NCI-H2171 (cell line): ENCODE results near the gene ZDHHC4.
A peak's percentile ranks its signal among the peaks of the same experiment; 100 is the strongest.

Experiments
- DNase-seq: peaks from one replicate; lab custom pipeline; 2025; lab: John Stamatoyannopoulos, UW

Gene ZDHHC4

GRCh38 chr7:6577369-6578113 is at the start of gene ZDHHC4:
Gene ZDHHC4 (plus strand): TSS chr7:6577454. CDS start chr7:6580562, 3,108 bp downstream.
- DNase-seq, result peak; percentile 89

DNA sequence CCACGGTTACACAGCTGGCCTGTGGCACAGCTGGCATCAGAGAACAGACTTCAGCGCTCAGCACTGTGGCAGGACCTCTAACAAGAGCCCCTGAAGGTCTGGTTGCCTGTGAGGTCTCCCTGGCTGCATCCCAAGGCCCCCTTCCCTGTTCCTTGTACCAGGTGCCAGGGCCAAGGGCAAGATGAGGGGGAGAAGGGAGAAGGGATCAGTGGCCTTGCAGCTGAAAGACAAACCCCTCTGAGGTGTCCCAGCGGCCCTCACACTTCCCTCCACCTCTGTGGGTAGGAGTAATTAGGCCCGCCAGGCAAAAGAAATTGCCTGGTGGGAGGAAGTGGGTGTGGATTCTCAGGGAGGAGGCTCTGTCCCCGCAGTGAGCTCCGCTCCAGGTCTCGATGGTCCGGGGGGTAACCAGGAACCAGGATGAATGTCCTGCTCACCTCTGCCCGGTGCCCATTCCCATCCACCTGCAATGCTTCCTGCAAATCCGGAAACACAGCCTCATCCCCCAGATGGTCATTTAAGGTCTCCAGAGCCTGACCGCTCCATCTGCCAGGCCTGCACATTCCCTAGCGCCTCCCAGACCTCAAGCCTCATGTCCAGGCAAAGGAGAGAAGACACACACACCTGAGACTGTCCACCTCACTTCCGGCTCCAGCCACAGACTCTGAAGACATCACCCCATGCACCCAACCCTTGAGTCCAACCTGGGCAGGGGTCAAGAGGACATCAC is 48.7 kb upstream of the ZDHHC4 start:
- DNase-seq, result no peak

DNA sequence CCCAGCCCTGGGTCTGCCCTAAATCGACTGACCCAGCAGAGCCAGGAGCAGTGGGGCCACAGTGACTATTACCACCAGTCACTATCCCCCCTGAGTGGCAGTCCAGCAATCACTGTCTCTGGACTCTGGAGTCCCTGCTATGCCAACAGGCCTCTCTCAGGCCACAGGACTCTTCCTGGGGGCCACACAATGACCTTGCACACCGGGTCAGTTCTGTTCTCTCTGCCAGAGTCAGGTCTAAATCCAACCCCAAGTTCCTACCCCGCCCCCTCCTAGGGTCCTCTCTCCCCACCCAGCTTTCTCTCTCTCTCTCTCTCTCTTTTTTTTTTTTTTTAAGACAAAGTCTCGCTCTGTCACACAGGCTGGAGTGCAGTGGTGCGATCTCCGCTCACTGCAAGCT is 47.6 kb upstream of the ZDHHC4 start:
- DNase-seq, result no peak

DNA sequence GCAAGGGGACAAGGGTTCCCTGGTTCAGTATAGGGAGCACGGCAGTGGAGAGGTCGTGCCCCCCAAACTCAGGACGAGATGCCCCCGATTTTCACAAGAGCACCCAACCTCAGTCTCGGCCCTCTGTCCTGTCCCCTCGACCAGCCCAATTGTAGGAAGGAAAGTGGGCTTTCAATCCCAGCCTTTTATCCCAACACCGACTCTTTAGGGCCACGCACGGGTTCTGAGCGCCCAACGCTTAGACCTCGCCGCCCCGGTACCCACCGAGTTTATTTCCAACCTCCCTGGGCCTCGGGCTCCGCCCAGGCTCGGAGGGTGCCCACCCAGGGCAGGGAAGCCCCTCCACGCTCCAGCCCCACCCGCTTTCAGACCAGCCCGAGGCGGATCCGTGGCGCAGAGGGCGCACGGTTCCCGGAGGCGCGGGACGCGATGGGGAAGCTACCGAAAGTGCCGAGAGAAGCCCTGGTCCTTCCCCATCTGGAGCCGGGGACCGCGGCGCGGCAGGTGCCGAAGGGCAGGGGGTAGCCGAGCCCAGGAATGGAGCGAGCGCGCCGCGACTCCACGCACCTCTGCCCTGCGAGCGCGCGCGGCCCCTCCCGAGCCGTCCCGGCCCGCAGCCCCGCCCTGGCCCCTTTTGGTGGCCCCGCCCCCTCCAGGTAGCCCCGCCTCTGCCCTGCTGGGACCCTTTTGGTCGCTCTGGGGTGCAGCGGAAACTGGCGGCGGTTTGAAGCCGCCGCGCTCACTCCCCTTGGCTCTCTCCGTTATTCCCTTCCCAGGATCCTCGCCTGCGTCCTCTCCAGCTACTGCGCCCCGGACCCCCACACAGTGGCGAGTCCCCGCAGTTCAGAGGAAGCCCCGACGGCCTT is 46.4 kb upstream of the ZDHHC4 start:
- peak; percentile 28 for DNase-seq

DNA sequence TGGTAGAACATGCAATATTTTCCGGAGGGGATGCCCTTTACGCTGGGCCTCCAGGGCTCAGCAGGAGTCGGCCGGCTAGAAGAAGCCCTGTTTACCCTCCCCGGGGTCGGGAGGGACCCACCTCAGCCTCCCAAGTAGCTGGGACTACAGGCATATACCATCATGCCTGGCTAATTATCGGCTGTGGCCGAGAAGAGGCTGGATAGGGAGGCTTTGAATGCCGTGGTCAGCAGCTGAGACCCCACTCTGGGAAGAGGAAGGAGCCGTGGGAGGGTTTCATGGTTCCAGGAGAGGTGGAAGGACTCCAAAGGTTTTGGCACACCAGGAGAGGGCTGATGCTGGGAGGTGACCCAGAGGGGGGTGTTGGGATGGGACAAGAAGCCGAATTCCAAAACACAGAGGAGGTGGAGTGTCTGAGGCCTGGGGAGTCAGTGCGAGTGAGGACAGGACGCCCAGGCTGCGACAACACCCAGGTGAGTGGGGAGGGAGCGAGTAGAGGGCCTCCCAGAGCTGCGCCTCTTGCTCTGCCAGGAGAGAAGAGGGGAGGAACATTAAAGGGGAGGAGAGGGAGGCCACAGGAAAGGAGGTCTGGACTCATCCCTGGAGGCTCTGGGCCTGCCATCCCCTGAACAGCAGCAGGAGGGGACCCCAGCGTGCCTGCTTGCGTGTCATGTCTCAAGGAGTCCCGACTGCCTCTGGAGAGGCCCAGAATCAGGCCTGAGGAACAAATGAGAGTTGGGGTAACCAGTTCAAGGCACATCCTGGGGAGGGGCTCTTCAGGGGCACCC is 45.6 kb upstream of the ZDHHC4 start:
- DNase-seq, result no peak

DNA sequence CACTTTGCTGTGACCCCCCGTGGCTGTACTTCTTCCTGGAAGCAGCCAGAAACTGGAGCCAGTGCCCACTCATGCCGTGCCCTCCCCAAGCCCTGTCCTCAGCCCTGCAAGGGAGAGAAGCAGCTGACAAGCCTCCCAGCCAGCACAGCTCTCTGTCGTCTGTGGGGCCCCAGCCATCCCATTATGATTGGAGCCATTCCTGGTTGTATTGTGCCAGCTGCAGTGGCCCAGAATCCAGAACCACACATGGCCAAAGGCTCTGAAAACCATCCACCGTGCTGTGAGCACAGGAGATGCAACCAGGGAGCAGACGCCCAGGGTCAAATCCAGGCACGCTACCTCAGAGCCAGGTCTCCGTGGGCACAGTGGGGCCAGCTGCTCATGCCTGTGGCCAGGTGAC is 44.7 kb upstream of the ZDHHC4 start:
- no peak for DNase-seq

DNA sequence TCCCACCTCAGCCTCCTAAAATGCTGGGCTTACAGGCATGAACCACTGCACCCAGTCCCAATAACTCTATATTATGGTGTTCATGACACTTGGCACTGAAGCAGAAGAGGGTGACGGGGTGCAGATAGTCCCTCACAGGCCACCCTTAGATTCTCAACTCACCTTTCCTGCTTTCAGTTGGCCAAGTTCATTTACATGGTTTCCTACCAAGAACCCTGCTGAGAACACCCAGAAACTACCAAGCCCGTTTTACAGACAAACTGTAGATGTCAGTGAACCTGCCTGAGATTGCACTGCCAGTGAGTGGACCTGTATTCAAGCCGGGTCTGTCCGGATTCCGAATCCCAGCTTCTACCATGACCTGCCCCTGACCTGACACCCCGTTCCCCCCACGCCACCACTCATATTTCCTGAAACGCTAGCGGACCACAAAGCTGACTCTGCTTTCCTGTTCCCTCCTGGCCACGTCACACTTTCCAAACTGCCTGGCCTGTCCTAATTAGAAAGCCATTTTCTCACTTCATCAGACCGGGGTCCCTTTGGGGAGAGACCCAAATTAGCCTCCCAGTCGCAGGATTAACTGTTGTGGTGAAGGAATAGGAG is 43.3 kb upstream of the ZDHHC4 start:
- no peak for DNase-seq

GRCh38 chr7:6536262-6537260 is 40.7 kb upstream of the ZDHHC4 start:
- peak; percentile 39 for DNase-seq

- DNase-seq, result no peak
Measured at GRCh38 chr7:6542368-6542767, 34.9 kb upstream of the ZDHHC4 start.

DNA sequence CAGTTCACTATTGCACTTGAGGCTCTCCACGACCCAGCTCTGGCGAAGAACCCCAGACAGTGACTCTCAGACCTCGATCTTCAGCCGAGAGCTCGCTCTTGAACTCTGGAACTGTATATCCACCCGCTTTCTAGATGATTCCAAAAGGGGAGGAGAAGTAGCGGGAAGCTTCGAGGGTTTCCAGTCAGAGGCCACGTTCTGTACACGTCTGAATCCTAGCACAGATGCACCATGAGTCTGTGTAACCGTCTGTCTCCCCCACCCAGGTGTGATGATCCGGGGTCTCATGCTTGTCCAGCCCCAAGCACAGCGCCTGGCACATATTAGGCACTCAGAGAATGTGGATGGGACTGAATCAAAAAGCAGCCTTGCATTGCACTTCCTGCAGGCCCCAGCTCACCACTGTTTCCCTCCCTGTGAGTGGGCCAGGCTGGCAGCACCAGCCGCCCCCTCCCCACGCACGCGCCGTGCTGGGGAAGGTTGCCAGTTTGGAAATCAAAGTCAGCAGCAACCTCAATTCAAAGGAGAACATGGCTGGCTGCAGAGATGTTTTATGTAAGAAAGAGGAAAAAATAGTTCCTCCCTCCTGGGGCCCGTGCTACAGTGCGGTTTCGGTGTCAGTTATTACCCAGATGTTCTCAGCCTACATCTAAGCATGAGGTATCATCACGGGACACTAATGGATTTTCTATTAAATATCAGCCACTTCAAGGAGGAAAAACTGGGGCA is 31.7 kb upstream of the ZDHHC4 start:
- no peak for DNase-seq

- no peak for DNase-seq
Measured at GRCh38 chr7:6546498-6547251, 30.6 kb upstream of the ZDHHC4 start.

DNA sequence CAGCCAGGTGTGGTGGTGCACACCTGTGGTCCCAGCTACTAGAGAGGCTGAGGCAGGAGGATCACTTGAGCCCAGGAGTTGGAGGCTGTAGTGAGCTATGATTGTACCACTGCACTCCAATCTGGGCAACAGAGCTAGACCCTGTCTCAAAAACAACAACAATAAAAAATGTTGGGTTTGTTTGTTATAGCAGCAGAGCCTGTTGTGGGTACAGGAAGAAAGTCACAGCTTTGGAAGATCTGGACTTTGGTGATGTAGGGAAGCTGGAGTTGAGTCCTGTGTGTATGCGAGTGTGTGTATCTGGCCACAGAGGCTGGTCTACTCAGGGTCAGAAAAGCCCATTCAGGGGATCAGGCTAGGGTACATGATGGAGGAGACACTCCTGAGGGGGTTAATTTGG is 29.9 kb upstream of the ZDHHC4 start:
- no peak for DNase-seq

DNA sequence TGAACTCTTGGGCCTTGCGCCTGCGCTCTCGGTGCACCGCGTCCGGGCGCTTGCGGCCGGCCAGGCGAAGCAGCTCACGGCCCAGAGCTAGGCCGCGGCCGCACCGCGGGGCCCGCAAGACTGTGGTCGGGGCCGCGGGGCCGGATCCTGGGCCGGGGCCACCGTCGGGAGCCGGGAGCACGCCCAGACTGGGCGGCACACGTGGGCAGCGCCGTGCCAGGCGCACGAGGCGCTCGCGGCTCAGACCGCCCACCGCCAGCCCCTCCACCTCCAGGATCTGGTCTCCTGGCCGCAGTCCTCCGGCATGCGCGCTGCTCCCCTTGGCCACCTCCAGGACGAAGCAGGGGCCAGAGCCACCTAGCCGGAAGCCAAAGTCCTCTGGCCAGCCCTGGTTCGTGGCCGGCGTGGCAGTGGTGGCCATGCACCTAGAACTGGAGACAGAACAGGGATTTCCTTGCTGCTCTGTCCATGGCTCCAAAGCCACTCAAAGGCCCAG is 26.2 kb upstream of the ZDHHC4 start, which contains the start of gene GRID2IP:
Gene GRID2IP, minus strand, starts transcription at position 446 of the 496 bp plus-strand sequence. Its CDS starts 25 bp downstream, at position 421.
- DNase-seq, result no peak

DNA sequence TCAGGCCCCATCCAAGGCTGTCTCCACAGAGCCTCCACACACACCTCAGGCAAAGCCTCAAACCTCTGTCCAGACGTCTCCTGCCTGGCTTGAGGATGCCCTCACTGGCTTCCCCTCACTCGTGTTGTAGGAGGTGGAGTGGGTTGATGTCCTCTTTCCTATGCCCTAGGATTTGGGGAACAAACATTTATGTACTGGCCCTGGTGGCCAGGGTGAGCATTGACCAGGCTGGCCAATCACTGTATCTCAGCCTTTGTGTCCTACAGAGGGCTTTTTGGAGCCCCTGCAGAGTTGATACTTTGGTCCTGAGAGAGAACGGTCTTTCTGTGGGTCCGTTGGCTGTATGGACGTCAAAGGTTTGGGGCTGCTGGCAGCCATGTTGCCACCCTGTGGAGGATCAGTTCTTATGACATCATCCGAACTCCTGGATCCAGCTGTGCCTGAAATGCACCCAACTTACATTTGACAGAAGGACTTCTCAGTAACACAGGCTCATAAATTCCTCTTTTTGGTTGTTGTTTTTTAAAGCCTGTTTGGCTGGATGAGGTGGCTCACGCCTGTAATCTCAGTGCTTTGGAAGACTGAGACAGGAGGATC is 23.7 kb upstream of the ZDHHC4 start:
- no peak for DNase-seq

DNA sequence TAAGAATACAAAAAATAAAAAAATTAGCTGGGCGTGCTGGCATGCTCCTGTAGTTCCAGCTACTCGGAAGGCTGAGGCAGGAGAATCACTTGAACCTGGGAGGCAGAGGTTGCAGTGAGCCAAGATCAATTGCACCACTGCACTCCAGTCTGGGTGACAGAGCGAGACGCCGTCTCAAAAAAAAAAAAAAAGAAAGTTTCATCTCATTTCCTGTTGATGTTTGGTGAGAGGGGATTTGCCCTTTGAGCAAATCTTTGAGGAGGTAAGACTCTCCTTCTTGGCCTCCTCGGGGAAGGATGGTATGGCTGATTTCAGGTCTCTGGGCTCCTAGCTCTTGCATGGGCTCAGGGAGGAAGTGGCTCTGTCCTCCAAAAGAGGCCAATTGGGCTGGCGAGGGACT is 22.4 kb upstream of the ZDHHC4 start:
- DNase-seq, result no peak

GRCh38 chr7:6556196-6556595 is 21.1 kb upstream of the ZDHHC4 start:
- no peak for DNase-seq

DNA sequence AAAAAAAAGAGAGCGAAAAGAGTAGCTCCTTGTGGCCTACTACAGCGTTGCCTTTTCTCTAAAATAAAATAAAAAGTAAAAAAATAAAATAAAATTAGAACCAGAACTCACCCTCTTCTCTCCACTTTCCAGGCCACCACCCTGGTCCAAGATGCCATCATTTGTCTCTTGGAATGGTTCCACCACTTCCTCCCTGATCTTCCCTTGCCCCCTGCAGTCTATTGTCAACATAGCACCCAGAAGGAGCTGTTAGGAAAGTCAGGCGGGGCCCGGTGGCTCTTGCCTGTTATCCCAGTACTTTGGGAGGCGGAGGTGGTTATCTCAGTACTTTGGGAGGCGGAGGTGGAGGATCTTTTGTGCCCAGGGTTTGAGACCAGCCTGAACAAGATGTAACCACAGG is 18.4 kb upstream of the ZDHHC4 start:
- DNase-seq, result peak; percentile 53

DNA sequence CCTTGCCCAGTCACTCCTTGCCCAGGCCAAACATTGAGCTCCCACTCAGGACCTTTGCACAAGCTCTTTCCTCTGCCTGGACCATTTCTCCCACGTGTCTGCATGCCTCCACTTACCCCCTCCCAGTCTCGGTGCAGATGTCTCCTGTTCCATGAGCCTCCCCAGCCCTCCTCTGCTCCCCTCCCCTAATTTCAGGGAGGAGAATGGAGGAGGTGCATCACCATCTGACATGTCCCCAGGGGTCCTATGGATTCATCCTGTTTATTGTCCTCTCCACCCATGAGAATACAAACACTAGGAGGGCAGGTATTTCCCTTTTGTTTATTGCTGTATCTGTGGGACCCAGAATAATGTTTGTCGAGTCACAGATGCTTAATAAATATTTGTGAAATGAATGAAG is 17.4 kb upstream of the ZDHHC4 start:
- no peak for DNase-seq
